Skeletal muscle tissue (tissue), 4 donors: ENCODE measurements around the gene IL15RA. TPM values are rescaled to one million over a fixed set of nuclear protein-coding genes. Genes with fewer than 3 reads are reported as not detected.

Source experiments
- H3K27ac ChIP-seq: one replicate; pipeline ENCODE4 v1.7.0; 2013; ENCODE audit warnings: mild to moderate bottlenecking, low read depth, low read length, inconsistent platforms
- H3K27me3 ChIP-seq, 3 donors: one replicate each; pipeline ENCODE4 v1.7.0; 2013; ENCODE audit warnings: low read length in 3 of 3; ENCODE audit not compliant: control insufficient read depth in 3 of 3, insufficient read depth in 3 of 3
- H3K36me3 ChIP-seq, 3 donors: one replicate each; pipeline ENCODE4 v1.7.0; 2013; ENCODE audit warnings: low read length in 3 of 3; ENCODE audit not compliant: control insufficient read depth in 3 of 3, insufficient read depth in 3 of 3
- H3K4me1 ChIP-seq, 3 donors: one replicate each; pipeline ENCODE4 v1.7.0; 2013; ENCODE audit warnings: low read length in 3 of 3, mild to moderate bottlenecking in 3 of 3; ENCODE audit not compliant: control insufficient read depth in 3 of 3, insufficient read depth in 3 of 3
- H3K4me3 ChIP-seq, 3 donors: one replicate each; pipeline ENCODE4 v1.7.0; 2013; ENCODE audit warnings: low read length in 3 of 3
- H3K9ac ChIP-seq, 3 donors: one replicate each; pipeline ENCODE4 v1.7.0; 2013; ENCODE audit warnings: low read length in 3 of 3, mild to moderate bottlenecking in 3 of 3, moderate library complexity in 2 of 3, low read depth in 1 of 3
- H3K9me3 ChIP-seq, 3 donors: one replicate each; pipeline ENCODE4 v1.7.0; 2013; ENCODE audit warnings: low read length in 3 of 3; ENCODE audit not compliant: control insufficient read depth in 3 of 3
- total RNA-seq: library from RNA; depleted of rRNA; stranded (reverse); fragments of >200 nt; gene quantifications from one replicate; pipeline ENCODE4 v1.2.3, GENCODE V29; 2014
- donor health status: Osteomylitis.

Gene IL15RA
- total RNA-seq, 1 donor from 2014 or later: 1.6 TPM

- H3K9ac ChIP-seq: no peak overlapping the region
- H3K9me3 ChIP-seq: no peaks in the 10 kb centered on the region
- no peaks in the 10 kb centered on the region for H3K27me3 ChIP-seq
- peaks cover 6 to 22% (median 10%) of the 10 kb centered on the region in 3 donors for H3K4me1 ChIP-seq
- peak overlapping the region; percentile 56 for H3K27ac ChIP-seq
- H3K36me3 ChIP-seq: no peaks in the 10 kb centered on the region
- no peak overlapping the region for H3K4me3 ChIP-seq
Measured at GRCh38 chr10:5971886-5972285, 5.5 kb downstream of the IL15RA start.

GRCh38 chr10:5971315-5971832 lies 6.0 kb downstream of the IL15RA start:
- Histone ChIP-seq H3K9ac (no peak overlapping the region), H3K27ac (peak overlapping the region; percentile 56), H3K4me1 (peaks cover 6 to 22% (median 10%) of the 10 kb centered on the region in 3 donors), H3K4me3 (no peak overlapping the region), H3K27me3 (no peaks in the 10 kb centered on the region), H3K36me3 (no peaks in the 10 kb centered on the region), H3K9me3 (no peaks in the 10 kb centered on the region)

GRCh38 chr10:5970527-5970926 lies 6.8 kb downstream of the IL15RA start:
- peaks cover 0 to 5% (median 0%) of the 10 kb centered on the region in 3 donors for H3K36me3 ChIP-seq
- no peaks in the 10 kb centered on the region for H3K9me3 ChIP-seq
- H3K27me3 ChIP-seq: no peaks in the 10 kb centered on the region
- H3K4me3 ChIP-seq: no peak overlapping the region
- no peak overlapping the region for H3K9ac ChIP-seq
- H3K4me1 ChIP-seq: peaks cover under 1 to 17% (median 5%) of the 10 kb centered on the region in 3 donors
- H3K27ac ChIP-seq: no peak overlapping the region

GRCh38 chr10:5970066-5970465 lies 7.3 kb downstream of the IL15RA start:
- peaks cover 0 to 14% (median 5%) of the 10 kb centered on the region in 3 donors for H3K4me1 ChIP-seq
- no peak overlapping the region for H3K27ac ChIP-seq
- H3K27me3 ChIP-seq: no peaks in the 10 kb centered on the region
- no peaks in the 10 kb centered on the region for H3K9me3 ChIP-seq
- H3K36me3 ChIP-seq: peaks cover 0 to 9% (median 4%) of the 10 kb centered on the region in 3 donors
- no peak overlapping the region for H3K9ac ChIP-seq
- no peak overlapping the region for H3K4me3 ChIP-seq

- no peaks in the 10 kb centered on the region for H3K27me3 ChIP-seq
- H3K9ac ChIP-seq: no peak overlapping the region
- H3K36me3 ChIP-seq: peaks cover 4 to 9% (median 5%) of the 10 kb centered on the region in 3 donors
- H3K4me1 ChIP-seq: peaks cover 0 to 14% (median 5%) of the 10 kb centered on the region in 3 donors
- H3K9me3 ChIP-seq: no peaks in the 10 kb centered on the region
- no peak overlapping the region for H3K27ac ChIP-seq
- no peak overlapping the region for H3K4me3 ChIP-seq
Measured at GRCh38 chr10:5968681-5969453, 8.5 kb downstream of the IL15RA start.

GRCh38 chr10:5968037-5968680 lies 9.2 kb downstream of the IL15RA start:
- H3K9ac ChIP-seq: no peak overlapping the region
- H3K4me3 ChIP-seq: no peak overlapping the region
- no peaks in the 10 kb centered on the region for H3K9me3 ChIP-seq
- no peak overlapping the region for H3K27ac ChIP-seq
- H3K27me3 ChIP-seq: no peaks in the 10 kb centered on the region
- peaks cover 6 to 9% (median 9%) of the 10 kb centered on the region in 3 donors for H3K36me3 ChIP-seq
- peaks cover 0 to 14% (median 5%) of the 10 kb centered on the region in 3 donors for H3K4me1 ChIP-seq

- peaks cover 0 to 4% (median 2%) of the 10 kb centered on the region in 3 donors for H3K4me1 ChIP-seq
- peaks cover 22 to 24% (median 23%) of the 10 kb centered on the region in 3 donors for H3K36me3 ChIP-seq
- no peaks in the 10 kb centered on the region for H3K9me3 ChIP-seq
- no peaks in the 10 kb centered on the region for H3K27me3 ChIP-seq
- H3K4me3 ChIP-seq: no peak overlapping the region
- H3K27ac ChIP-seq: no peak overlapping the region
- H3K9ac ChIP-seq: no peak overlapping the region
Measured at GRCh38 chr10:5965266-5965665, 12.1 kb downstream of the IL15RA start.

- Histone ChIP-seq H3K4me1 (peaks cover 0 to 4% (median 2%) of the 10 kb centered on the region in 3 donors), H3K27me3 (no peaks in the 10 kb centered on the region), H3K4me3 (no peak overlapping the region), H3K9me3 (no peaks in the 10 kb centered on the region), H3K27ac (no peak overlapping the region), H3K36me3 (peaks cover 27 to 30% (median 29%) of the 10 kb centered on the region in 3 donors), H3K9ac (no peak overlapping the region)
Measured at GRCh38 chr10:5964736-5965135, 12.6 kb downstream of the IL15RA start.

- H3K27ac ChIP-seq: no peak overlapping the region
- H3K4me1 ChIP-seq: peaks cover 0 to under 1% (median under 1%) of the 10 kb centered on the region in 3 donors
- H3K9ac ChIP-seq: no peak overlapping the region
- peaks cover 31 to 36% (median 32%) of the 10 kb centered on the region in 3 donors for H3K36me3 ChIP-seq
- no peak overlapping the region for H3K4me3 ChIP-seq
- H3K9me3 ChIP-seq: no peaks in the 10 kb centered on the region
- H3K27me3 ChIP-seq: no peaks in the 10 kb centered on the region
Measured at GRCh38 chr10:5963591-5963990, 13.8 kb downstream of the IL15RA start.

- no peaks in the 10 kb centered on the region for H3K9me3 ChIP-seq
- no peak overlapping the region for H3K27ac ChIP-seq
- H3K27me3 ChIP-seq: no peaks in the 10 kb centered on the region
- H3K4me3 ChIP-seq: no peak overlapping the region
- H3K9ac ChIP-seq: no peak overlapping the region
- peaks cover 32 to 36% (median 33%) of the 10 kb centered on the region in 3 donors for H3K36me3 ChIP-seq
- H3K4me1 ChIP-seq: no peaks in the 10 kb centered on the region
Measured at GRCh38 chr10:5963071-5963470, 14.3 kb downstream of the IL15RA start.
